HepG2 (cell line): Measurements from ENCODE around the gene TRIP4. TPM values are rescaled to one million over a fixed set of nuclear protein-coding genes. Genes with fewer than 3 reads are reported as not detected.

ENCODE experiments used
- CEBPB ChIP-seq: IDR thresholded peaks from 2 replicates; pipeline ENCODE4 v1.6.1; 2011; ENCODE audit warnings: low read depth, low read length, improper control_type of control experiment, borderline replicate concordance
- MAFK ChIP-seq, 2 experiments: IDR thresholded peaks in 1 of 2; conservative IDR thresholded peaks in 1 of 2; 2 replicates each; pipeline ENCODE4 v1.6.1; 2011; ENCODE audit warnings: improper control_type of control experiment in 2 of 2, low read length in 2 of 2
- MIER2 ChIP-seq: IDR thresholded peaks from 2 replicates; pipeline ENCODE4 v1.6.1; 2016; ENCODE audit warnings: missing biosample characterization, missing genetic modification reagents
- PATZ1 ChIP-seq: sonication (generic); formaldehyde crosslinking; IDR thresholded peaks from 2 replicates; pipeline ENCODE4 v1.4.0; 2020; ENCODE audit warnings: missing genetic modification reagents
- PRDM15 ChIP-seq: sonication (generic); formaldehyde crosslinking; IDR thresholded peaks from 2 replicates; pipeline ENCODE4 v1.4.0; 2020; ENCODE audit warnings: missing genetic modification reagents
- RFX5 ChIP-seq: IDR thresholded peaks from 2 replicates; pipeline ENCODE4 v1.6.1; 2011; ENCODE audit warnings: low read depth, low read length, improper control_type of control experiment
- RNF219 ChIP-seq: sonication (generic); formaldehyde crosslinking; IDR thresholded peaks from 2 replicates; pipeline ENCODE4 v1.5.0; 2020; ENCODE audit warnings: mild to moderate bottlenecking, missing genetic modification reagents
- SNAPC5 ChIP-seq: sonication (generic); formaldehyde crosslinking; IDR thresholded peaks from 2 replicates; pipeline ENCODE4 v1.8.1; 2023; ENCODE audit warnings: mild to moderate bottlenecking, missing genetic modification reagents, borderline replicate concordance
- SPEN ChIP-seq: sonication (generic); formaldehyde crosslinking; IDR thresholded peaks from 2 replicates; pipeline ENCODE4 v1.5.1; 2020; ENCODE audit warnings: low read depth, mild to moderate bottlenecking, missing genetic modification reagents
- ZNF282 ChIP-seq: fragments of 450-650 bp; IDR thresholded peaks from 2 replicates; pipeline ENCODE4 v1.6.1; 2018; ENCODE audit not compliant: partially characterized antibody
- ZNF331 ChIP-seq: sonication (generic); formaldehyde crosslinking; IDR thresholded peaks from 2 replicates; pipeline ENCODE4 v1.4.0; 2020; ENCODE audit warnings: missing genetic modification reagents
- ZNF547 ChIP-seq: sonication (generic); formaldehyde crosslinking; IDR thresholded peaks from 2 replicates; pipeline ENCODE4 v1.5.1; 2020; ENCODE audit warnings: mild to moderate bottlenecking, missing genetic modification reagents
- ZNF776 ChIP-seq: sonication (generic); formaldehyde crosslinking; IDR thresholded peaks from 2 replicates; pipeline ENCODE4 v1.4.0; 2020; ENCODE audit warnings: mild to moderate bottlenecking, missing genetic modification reagents
- polyA plus RNA-seq, 8 experiments: library from polyadenylated mRNA; depleted of rRNA in 3 of 8; stranded (reverse) in 7 of 8; unstranded in 1 of 8; fragments of >200 nt; fragmentation: Illumina TruSeq in 4 of 8; extraction: Trizol in 4 of 8; gene quantifications; 2 replicates each; pipeline versions ENCODE4 v1.2.1 to v1.2.3, GENCODE V29; 2011 to 2016; ENCODE audit warnings: low read depth in 4 of 8, missing spikeins in 1 of 8, mixed read lengths in 1 of 8; ENCODE audit not compliant: insufficient read depth in 1 of 8
- total RNA-seq, 5 experiments: library from RNA; depleted of rRNA; stranded (reverse); fragments of >200 nt; fragmentation: Illumina TruSeq; extraction: Trizol; gene quantifications; 2 replicates each; pipeline ENCODE4 v1.2.3, GENCODE V29; 2016; ENCODE audit warnings: low read depth in 1 of 5
- TF ChIP-seq, protein P1 (sequence below): sonication (generic); formaldehyde crosslinking; IDR thresholded peaks from 2 replicates; pipeline ENCODE4 v1.4.0; 2020; ENCODE audit warnings: missing genetic modification reagents
- TF ChIP-seq, protein P2 (sequence below): sonication (generic); formaldehyde crosslinking; conservative IDR thresholded peaks from 2 replicates; pipeline ENCODE4 v1.8.1; 2023; ENCODE audit warnings: missing genetic modification reagents

TRIP4 gene
- total and polyA plus RNA-seq, 2 of the 13 experiments (the other 11 are each of a cell fraction or from before 2014, with no cell fraction given), result 7.1 to 11.8 TPM

DNA sequence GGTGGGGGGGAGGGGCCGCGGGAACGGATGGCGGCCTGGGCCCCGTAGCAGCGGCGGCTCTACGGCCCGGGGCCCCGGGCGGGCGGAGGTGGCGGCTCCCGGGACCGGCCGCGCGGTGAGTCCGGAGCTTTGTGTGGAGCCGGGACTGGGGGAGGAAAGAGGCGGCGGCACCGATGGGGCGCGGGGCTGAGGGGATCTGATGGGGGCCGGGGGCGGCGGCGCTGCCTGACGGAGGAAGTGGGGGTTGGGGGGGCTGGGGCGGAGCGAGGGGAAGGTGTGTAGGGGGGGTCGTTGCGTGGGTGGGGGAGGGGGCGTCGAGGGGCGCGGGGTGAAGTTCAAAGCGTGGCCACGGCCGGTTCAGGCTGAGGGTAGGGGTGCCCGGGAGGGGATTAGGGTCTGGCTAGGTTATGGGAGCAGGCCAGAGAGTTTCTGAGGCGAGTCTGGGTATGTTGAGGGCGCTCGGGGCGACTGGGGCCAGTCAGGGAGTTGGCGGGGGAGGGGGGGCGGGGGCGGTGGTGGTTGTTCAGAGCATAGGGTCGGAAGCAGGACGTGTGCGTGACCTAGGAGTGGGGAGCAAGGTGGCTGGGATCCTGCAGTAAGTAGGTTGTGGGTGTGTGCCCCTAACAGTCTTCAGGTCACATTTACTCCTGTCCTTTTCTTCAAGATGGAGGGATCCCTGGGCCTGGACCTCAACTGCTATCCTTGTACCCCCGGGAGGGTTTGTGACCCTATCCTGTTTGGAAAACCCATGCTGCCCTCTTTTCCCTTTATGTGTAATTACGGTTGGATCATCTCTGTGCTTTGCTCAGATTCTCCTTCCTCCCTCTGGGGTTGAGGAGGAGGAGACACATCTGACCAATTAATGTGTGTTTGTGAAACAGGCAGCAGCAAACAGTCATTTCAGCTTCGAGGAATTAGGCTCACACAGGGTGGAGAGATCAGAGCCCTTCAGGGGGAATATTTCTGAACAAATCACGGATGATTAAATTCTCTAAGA, 73.4 kb downstream of the TRIP4 start (continued):
- TF ChIP-seq, protein P1, sequence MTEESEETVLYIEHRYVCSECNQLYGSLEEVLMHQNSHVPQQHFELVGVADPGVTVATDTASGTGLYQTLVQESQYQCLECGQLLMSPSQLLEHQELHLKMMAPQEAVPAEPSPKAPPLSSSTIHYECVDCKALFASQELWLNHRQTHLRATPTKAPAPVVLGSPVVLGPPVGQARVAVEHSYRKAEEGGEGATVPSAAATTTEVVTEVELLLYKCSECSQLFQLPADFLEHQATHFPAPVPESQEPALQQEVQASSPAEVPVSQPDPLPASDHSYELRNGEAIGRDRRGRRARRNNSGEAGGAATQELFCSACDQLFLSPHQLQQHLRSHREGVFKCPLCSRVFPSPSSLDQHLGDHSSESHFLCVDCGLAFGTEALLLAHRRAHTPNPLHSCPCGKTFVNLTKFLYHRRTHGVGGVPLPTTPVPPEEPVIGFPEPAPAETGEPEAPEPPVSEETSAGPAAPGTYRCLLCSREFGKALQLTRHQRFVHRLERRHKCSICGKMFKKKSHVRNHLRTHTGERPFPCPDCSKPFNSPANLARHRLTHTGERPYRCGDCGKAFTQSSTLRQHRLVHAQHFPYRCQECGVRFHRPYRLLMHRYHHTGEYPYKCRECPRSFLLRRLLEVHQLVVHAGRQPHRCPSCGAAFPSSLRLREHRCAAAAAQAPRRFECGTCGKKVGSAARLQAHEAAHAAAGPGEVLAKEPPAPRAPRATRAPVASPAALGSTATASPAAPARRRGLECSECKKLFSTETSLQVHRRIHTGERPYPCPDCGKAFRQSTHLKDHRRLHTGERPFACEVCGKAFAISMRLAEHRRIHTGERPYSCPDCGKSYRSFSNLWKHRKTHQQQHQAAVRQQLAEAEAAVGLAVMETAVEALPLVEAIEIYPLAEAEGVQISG (CRISPR knock-in tag), result no peak
- TF ChIP-seq ZNF331 (CRISPR knock-in tag) (no peak), ZNF547 (CRISPR knock-in tag) (no peak), MAFK (conservative IDR thresholded peaks at IDR 0.05 in 1 of 2, IDR thresholded peaks at IDR 0.05 in 1 of 2; ENCODE audit: low read length in 2 of 2) (no peak), RFX5 (no peak), CEBPB (no peak), SPEN (no peak), ZNF282 (no peak), PRDM15 (CRISPR knock-in tag) (peak; percentile 36), SNAPC5 (CRISPR knock-in tag) (no peak), PATZ1 (CRISPR knock-in tag) (peak; percentile 59), MIER2 (no peak), ZNF776 (CRISPR knock-in tag) (peak; percentile 38; the same call in 1 of the 2 replicates), RNF219 (CRISPR knock-in tag) (no peak)
- TF ChIP-seq, protein P2, sequence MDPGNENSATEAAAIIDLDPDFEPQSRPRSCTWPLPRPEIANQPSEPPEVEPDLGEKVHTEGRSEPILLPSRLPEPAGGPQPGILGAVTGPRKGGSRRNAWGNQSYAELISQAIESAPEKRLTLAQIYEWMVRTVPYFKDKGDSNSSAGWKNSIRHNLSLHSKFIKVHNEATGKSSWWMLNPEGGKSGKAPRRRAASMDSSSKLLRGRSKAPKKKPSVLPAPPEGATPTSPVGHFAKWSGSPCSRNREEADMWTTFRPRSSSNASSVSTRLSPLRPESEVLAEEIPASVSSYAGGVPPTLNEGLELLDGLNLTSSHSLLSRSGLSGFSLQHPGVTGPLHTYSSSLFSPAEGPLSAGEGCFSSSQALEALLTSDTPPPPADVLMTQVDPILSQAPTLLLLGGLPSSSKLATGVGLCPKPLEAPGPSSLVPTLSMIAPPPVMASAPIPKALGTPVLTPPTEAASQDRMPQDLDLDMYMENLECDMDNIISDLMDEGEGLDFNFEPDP (CRISPR knock-in tag), result no peak
